ENCODE data around the gene CACNA2D1. TPM values are rescaled to one million over a fixed set of nuclear protein-coding genes. Genes with fewer than 3 reads are reported as not detected.

Gene CACNA2D1
- total RNA-seq, 1 experiment from 2014 or later = 36.2 TPM

- H2BK20ac ChIP-seq (ENCODE audit: low read depth, low read length, poor library complexity, severe bottlenecking) = no peak overlapping the region
- H4K8ac ChIP-seq (replicated peaks; ENCODE audit: insufficient read length, low read depth, low read length) = no peak overlapping the region
- H3K27me3 ChIP-seq (ENCODE audit: insufficient read depth, low read length) = no peaks in the 10 kb centered on the region
Measured at GRCh38 chr7:82146491-82146890, 297.1 kb downstream of the CACNA2D1 start.

More at GRCh38 chr7:82146491-82146890, 297.1 kb downstream of the CACNA2D1 start:
- Histone ChIP-seq H4K91ac (ENCODE audit: insufficient read length, low read depth, low read length) (no peak overlapping the region), H3K4me2 (ENCODE audit: insufficient read depth, insufficient read length, low read length) (no peak overlapping the region), H2BK15ac (ENCODE audit: low read depth, low read length) (no peak overlapping the region), H3K56ac (ENCODE audit: insufficient read length, low read depth, low read length) (no peak overlapping the region), H2AFZ (ENCODE audit: low read length) (no peak overlapping the region), H3K18ac (ENCODE audit: insufficient read length, low read depth, low read length) (no peak overlapping the region), H4K20me1 (ENCODE audit: control insufficient read depth, insufficient read depth, insufficient read length) (no peaks in the 10 kb centered on the region), H2AK5ac (ENCODE audit: insufficient read length, low read length) (no peak overlapping the region), H4K5ac (ENCODE audit: insufficient read length, low read depth, low read length) (no peak overlapping the region), H3K79me1 (ENCODE audit: insufficient read depth, low read depth, low read length, poor library complexity, severe bottlenecking) (no peaks in the 10 kb centered on the region), H3K23me2 (ENCODE audit: insufficient read length, low read depth, low read length, poor library complexity, severe bottlenecking) (no peaks in the 10 kb centered on the region), H3K79me2 (ENCODE audit: insufficient read depth, low read length) (no peaks in the 10 kb centered on the region), H2BK120ac (ENCODE audit: low read depth, low read length, poor library complexity, severe bottlenecking) (no peak overlapping the region), H3K4ac (ENCODE audit: low read depth, low read length) (no peak overlapping the region), H3K23ac (ENCODE audit: insufficient read length, low read depth, low read length) (no peak overlapping the region), H3K27ac (ENCODE audit: insufficient read length, low read depth, low read length) (no peak overlapping the region), H3K4me1 (ENCODE audit: insufficient read depth, low read length) (no peaks in the 10 kb centered on the region), H2BK5ac (ENCODE audit: insufficient read length, low read length) (no peak overlapping the region), H3K9me3 (ENCODE audit: control insufficient read depth, low read depth, low read length) (no peaks in the 10 kb centered on the region), H3K9ac (ENCODE audit: extremely low read depth, insufficient read length, low read length) (no peak overlapping the region), H3K14ac (ENCODE audit: insufficient read depth, low read length) (no peak overlapping the region), H3T11ph (ENCODE audit: low read length) (no peak overlapping the region), H2BK12ac (ENCODE audit: insufficient read length, low read depth, low read length) (no peak overlapping the region)
- H3K9me3 Mint-ChIP-seq = no peaks in the 10 kb centered on the region
- peaks cover 2 to 6% of the 10 kb centered on the region in 2 experiments; a peak in 2 of 4 replicates for H3K4me1 Mint-ChIP-seq
- no peaks in the 10 kb centered on the region for H3K27me3 Mint-ChIP-seq (ENCODE audit: low read depth)
- no peaks in the 10 kb centered on the region for H3K36me3 Mint-ChIP-seq (ENCODE audit: insufficient read depth in 1 of 3, low read depth in 3 of 3)
- no peak overlapping the region for H3K4me3 Mint-ChIP-seq
- H3K27ac Mint-ChIP-seq = no peak overlapping the region
- no peak for DNase-seq
- WGBS (ENCODE audit: extremely low coverage, insufficient read length, low lambda C conversion rate) = no CpG with 5 or more reads among the region's 4 CpGs
- no peak for TF ChIP-seq CTCF (conservative IDR thresholded peaks at IDR 0.05)
